Measurements from ENCODE around the gene SUPT3H.
"Not testable (repeated sequence)": the region's sequence is repeated elsewhere in the genome, so short reads cannot be mapped to it uniquely, and the experiment has no call there.

The SUPT3H gene

GRCh38 chr6:45185403-45186251, 192.1 kb downstream of the SUPT3H start:
- 83% methylated on average over 2 of the region's 2 CpGs for WGBS (ENCODE audit: insufficient coverage)
- ChIA-PET CTCF (interaction anchor here (0.6 kb wide), 1 partner anchor 18 kb away, joined by 3 read pairs; no protein-coding TSS in a partner anchor), POLR2A (no interaction called here)
- Histone ChIP-seq H3K27ac (ENCODE audit: insufficient read depth in 1 of 2, low read depth in 1 of 2, low read length in 2 of 2, poor library complexity in 1 of 2, severe bottlenecking in 2 of 2) (no peak overlapping the region), H3K36me3 (ENCODE audit: control insufficient read depth in 4 of 4, insufficient read depth in 4 of 4, low read length in 3 of 4) (no peaks in the 10 kb centered on the region), H3K4me1 (ENCODE audit: control extremely low read depth in 1 of 4, control insufficient read depth in 4 of 4, insufficient read depth in 4 of 4, low read length in 3 of 4) (peaks cover 0 to 17% (median 3%) of the 10 kb centered on the region in 4 experiments), H3K27me3 (replicated peaks in 2 of 5; ENCODE audit: control insufficient read depth in 4 of 5, insufficient read depth in 5 of 5, low read length in 4 of 5) (no peaks in the 10 kb centered on the region), H3K9me3 (ENCODE audit: control extremely low read depth in 1 of 5, control insufficient read depth in 4 of 5, insufficient read depth in 2 of 5, low read depth in 1 of 5, low read length in 4 of 5) (no peaks in the 10 kb centered on the region), H3K4me3 (ENCODE audit: control insufficient read depth in 1 of 7, extremely low read depth in 1 of 7, insufficient read depth in 4 of 7, low read depth in 2 of 7, low read length in 6 of 7) (peak overlapping the region in 1 of 7 experiments; percentile 11)
- DNase-seq, result peak; percentile 25 to 86 (median 53)

- WGBS (ENCODE audit: insufficient coverage), result 97% methylated on average over 3 of the region's 4 CpGs
- no peak for DNase-seq
- H3K9me3 ChIP-seq (ENCODE audit: control extremely low read depth in 1 of 5, control insufficient read depth in 4 of 5, insufficient read depth in 2 of 5, low read depth in 1 of 5, low read length in 4 of 5), result no peaks in the 10 kb centered on the region
- H3K4me3 ChIP-seq (ENCODE audit: control insufficient read depth in 1 of 7, extremely low read depth in 1 of 7, insufficient read depth in 4 of 7, low read depth in 2 of 7, low read length in 6 of 7), result no peak overlapping the region
- peaks cover 0 to 17% (median 3%) of the 10 kb centered on the region in 4 experiments for H3K4me1 ChIP-seq (ENCODE audit: control extremely low read depth in 1 of 4, control insufficient read depth in 4 of 4, insufficient read depth in 4 of 4, low read length in 3 of 4)
- ChIA-PET POLR2A (no interaction called here), CTCF (no interaction called here)
- no peak overlapping the region for H3K27ac ChIP-seq (ENCODE audit: insufficient read depth in 1 of 2, low read depth in 1 of 2, low read length in 2 of 2, poor library complexity in 1 of 2, severe bottlenecking in 2 of 2)
- H3K36me3 ChIP-seq (ENCODE audit: control insufficient read depth in 4 of 4, insufficient read depth in 4 of 4, low read length in 3 of 4), result no peaks in the 10 kb centered on the region
- no peaks in the 10 kb centered on the region for H3K27me3 ChIP-seq (replicated peaks in 2 of 5; ENCODE audit: control insufficient read depth in 4 of 5, insufficient read depth in 5 of 5, low read length in 4 of 5)
Measured at GRCh38 chr6:45184937-45185336, 192.8 kb downstream of the SUPT3H start.

- Histone ChIP-seq H3K4me1 (ENCODE audit: control extremely low read depth in 1 of 4, control insufficient read depth in 4 of 4, insufficient read depth in 4 of 4, low read length in 3 of 4) (peaks cover 0 to 17% (median 3%) of the 10 kb centered on the region in 4 experiments), H3K27me3 (replicated peaks in 2 of 5; ENCODE audit: control insufficient read depth in 4 of 5, insufficient read depth in 5 of 5, low read length in 4 of 5) (no peaks in the 10 kb centered on the region), H3K4me3 (ENCODE audit: control insufficient read depth in 1 of 7, extremely low read depth in 1 of 7, insufficient read depth in 4 of 7, low read depth in 2 of 7, low read length in 6 of 7) (no peak overlapping the region), H3K27ac (ENCODE audit: insufficient read depth in 1 of 2, low read depth in 1 of 2, low read length in 2 of 2, poor library complexity in 1 of 2, severe bottlenecking in 2 of 2) (no peak overlapping the region), H3K9me3 (ENCODE audit: control extremely low read depth in 1 of 5, control insufficient read depth in 4 of 5, insufficient read depth in 2 of 5, low read depth in 1 of 5, low read length in 4 of 5) (no peaks in the 10 kb centered on the region), H3K36me3 (ENCODE audit: control insufficient read depth in 4 of 4, insufficient read depth in 4 of 4, low read length in 3 of 4) (no peaks in the 10 kb centered on the region)
- ChIA-PET CTCF (no interaction called here), POLR2A (no interaction called here)
- no peak for DNase-seq
- no CpG with 5 or more reads among the region's 4 CpGs for WGBS (ENCODE audit: insufficient coverage)
Measured at GRCh38 chr6:45184040-45184439, 193.7 kb downstream of the SUPT3H start.

- H3K9me3 ChIP-seq (ENCODE audit: control extremely low read depth in 1 of 5, control insufficient read depth in 4 of 5, insufficient read depth in 2 of 5, low read depth in 1 of 5, low read length in 4 of 5); H3K4me1 ChIP-seq (ENCODE audit: control extremely low read depth in 1 of 4, control insufficient read depth in 4 of 4, insufficient read depth in 4 of 4, low read length in 3 of 4); H3K27ac ChIP-seq (ENCODE audit: insufficient read depth in 1 of 2, low read depth in 1 of 2, low read length in 2 of 2, poor library complexity in 1 of 2, severe bottlenecking in 2 of 2); H3K36me3 ChIP-seq (ENCODE audit: control insufficient read depth in 4 of 4, insufficient read depth in 4 of 4, low read length in 3 of 4); H3K27me3 ChIP-seq (replicated peaks in 2 of 5; ENCODE audit: control insufficient read depth in 4 of 5, insufficient read depth in 5 of 5, low read length in 4 of 5); DNase-seq; H3K4me3 ChIP-seq (ENCODE audit: control insufficient read depth in 1 of 7, extremely low read depth in 1 of 7, insufficient read depth in 4 of 7, low read depth in 2 of 7, low read length in 6 of 7); POLR2A ChIA-PET; CTCF ChIA-PET: not testable (repeated sequence)
- WGBS (ENCODE audit: insufficient coverage), result no CpG with 5 or more reads among the region's 9 CpGs
Measured at GRCh38 chr6:45176373-45176772, 201.4 kb downstream of the SUPT3H start.

- no peak overlapping the region for H3K4me3 ChIP-seq (ENCODE audit: control insufficient read depth in 1 of 7, extremely low read depth in 1 of 7, insufficient read depth in 4 of 7, low read depth in 2 of 7, low read length in 6 of 7)
- WGBS (ENCODE audit: insufficient coverage), result 96% methylated on average over 5 of the region's 7 CpGs
- DNase-seq, result no peak
- ChIA-PET POLR2A (no interaction called here), CTCF (no interaction called here)
- H3K4me1 ChIP-seq (ENCODE audit: control extremely low read depth in 1 of 4, control insufficient read depth in 4 of 4, insufficient read depth in 4 of 4, low read length in 3 of 4), result no peaks in the 10 kb centered on the region
- H3K9me3 ChIP-seq (ENCODE audit: control extremely low read depth in 1 of 5, control insufficient read depth in 4 of 5, insufficient read depth in 2 of 5, low read depth in 1 of 5, low read length in 4 of 5), result no peaks in the 10 kb centered on the region
- H3K27me3 ChIP-seq (replicated peaks in 2 of 5; ENCODE audit: control insufficient read depth in 4 of 5, insufficient read depth in 5 of 5, low read length in 4 of 5), result no peaks in the 10 kb centered on the region
- no peaks in the 10 kb centered on the region for H3K36me3 ChIP-seq (ENCODE audit: control insufficient read depth in 4 of 4, insufficient read depth in 4 of 4, low read length in 3 of 4)
- no peak overlapping the region for H3K27ac ChIP-seq (ENCODE audit: insufficient read depth in 1 of 2, low read depth in 1 of 2, low read length in 2 of 2, poor library complexity in 1 of 2, severe bottlenecking in 2 of 2)
Measured at GRCh38 chr6:45175272-45175671, 202.5 kb downstream of the SUPT3H start.

- H3K4me1 ChIP-seq (ENCODE audit: control extremely low read depth in 1 of 4, control insufficient read depth in 4 of 4, insufficient read depth in 4 of 4, low read length in 3 of 4), result no peaks in the 10 kb centered on the region
- no peaks in the 10 kb centered on the region for H3K27me3 ChIP-seq (replicated peaks in 2 of 5; ENCODE audit: control insufficient read depth in 4 of 5, insufficient read depth in 5 of 5, low read length in 4 of 5)
- no peaks in the 10 kb centered on the region for H3K9me3 ChIP-seq (ENCODE audit: control extremely low read depth in 1 of 5, control insufficient read depth in 4 of 5, insufficient read depth in 2 of 5, low read depth in 1 of 5, low read length in 4 of 5)
- ChIA-PET POLR2A (no interaction called here), CTCF (interaction anchor here (1.3 kb wide), 1 partner anchor 8 kb away, joined by 3 read pairs; no protein-coding TSS in a partner anchor)
- H3K36me3 ChIP-seq (ENCODE audit: control insufficient read depth in 4 of 4, insufficient read depth in 4 of 4, low read length in 3 of 4), result no peaks in the 10 kb centered on the region
- 100% methylated on average over 2 of the region's 3 CpGs for WGBS (ENCODE audit: insufficient coverage)
- DNase-seq, result peak in 2 of 3 donors; percentile 37 to 47
- no peak overlapping the region for H3K27ac ChIP-seq (ENCODE audit: insufficient read depth in 1 of 2, low read depth in 1 of 2, low read length in 2 of 2, poor library complexity in 1 of 2, severe bottlenecking in 2 of 2)
- H3K4me3 ChIP-seq (ENCODE audit: control insufficient read depth in 1 of 7, extremely low read depth in 1 of 7, insufficient read depth in 4 of 7, low read depth in 2 of 7, low read length in 6 of 7), result peak overlapping the region in 1 of 7 experiments; percentile 36
Measured at GRCh38 chr6:45174045-45174444, 203.7 kb downstream of the SUPT3H start.

GRCh38 chr6:45171380-45171779, 206.4 kb downstream of the SUPT3H start:
- H3K27me3 ChIP-seq (replicated peaks in 2 of 5; ENCODE audit: control insufficient read depth in 4 of 5, insufficient read depth in 5 of 5, low read length in 4 of 5), result no peaks in the 10 kb centered on the region
- ChIA-PET CTCF (no interaction called here), POLR2A (interaction anchor here (0.6 kb wide), 1 partner anchor 122 kb away, joined by 3 read pairs; no protein-coding TSS in a partner anchor)

More at GRCh38 chr6:45171380-45171779, 206.4 kb downstream of the SUPT3H start:
- Histone ChIP-seq H3K4me3 (ENCODE audit: control insufficient read depth in 1 of 7, extremely low read depth in 1 of 7, insufficient read depth in 4 of 7, low read depth in 2 of 7, low read length in 6 of 7) (no peak overlapping the region), H3K9me3 (ENCODE audit: control extremely low read depth in 1 of 5, control insufficient read depth in 4 of 5, insufficient read depth in 2 of 5, low read depth in 1 of 5, low read length in 4 of 5) (no peaks in the 10 kb centered on the region), H3K27ac (ENCODE audit: insufficient read depth in 1 of 2, low read depth in 1 of 2, low read length in 2 of 2, poor library complexity in 1 of 2, severe bottlenecking in 2 of 2) (no peak overlapping the region), H3K36me3 (ENCODE audit: control insufficient read depth in 4 of 4, insufficient read depth in 4 of 4, low read length in 3 of 4) (no peaks in the 10 kb centered on the region), H3K4me1 (ENCODE audit: control extremely low read depth in 1 of 4, control insufficient read depth in 4 of 4, insufficient read depth in 4 of 4, low read length in 3 of 4) (no peaks in the 10 kb centered on the region)
- DNase-seq, result no peak
- WGBS (ENCODE audit: insufficient coverage), result no CpG with 5 or more reads among the region's 1 CpG

Data from common myeloid progenitor, CD34-positive (primary cell).